Endothelial cell (in vitro differentiated cells): ENCODE data around the gene DPP10. TPM values are rescaled to one million over a fixed set of nuclear protein-coding genes. Genes with fewer than 3 reads are reported as not detected.

Experiments
- DNase-seq: peaks from one replicate; pipeline ENCODE4 v3.0.0; 2021; ENCODE audit warnings: low spot score
- H3K27ac Mint-ChIP-seq: one replicate; pipeline ENCODE4 v1.8.0; 2021; ENCODE audit warnings: mixed read lengths, inconsistent platforms; ENCODE audit not compliant: unreplicated experiment
- H3K27me3 Mint-ChIP-seq: one replicate; pipeline ENCODE4 v1.8.0; 2021; ENCODE audit warnings: mild to moderate bottlenecking, moderate library complexity, mixed read lengths, inconsistent platforms; ENCODE audit not compliant: unreplicated experiment
- H3K36me3 Mint-ChIP-seq: one replicate; pipeline ENCODE4 v1.8.0; 2021; ENCODE audit warnings: mild to moderate bottlenecking, low read depth, mixed read lengths, inconsistent platforms; ENCODE audit not compliant: unreplicated experiment
- H3K4me1 Mint-ChIP-seq: one replicate; pipeline ENCODE4 v1.8.0; 2021; ENCODE audit warnings: mild to moderate bottlenecking, mixed read lengths, inconsistent platforms; ENCODE audit not compliant: unreplicated experiment
- H3K4me3 Mint-ChIP-seq: one replicate; pipeline ENCODE4 v1.8.0; 2021; ENCODE audit warnings: mild to moderate bottlenecking, mixed read lengths, inconsistent platforms; ENCODE audit not compliant: unreplicated experiment
- H3K9me3 Mint-ChIP-seq: one replicate; pipeline ENCODE4 v1.8.0; 2021; ENCODE audit warnings: mixed read lengths, inconsistent platforms; ENCODE audit not compliant: unreplicated experiment
- CTCF ChIP-seq: fragments of 200-600 bp; sonication (generic); IDR thresholded peaks from one replicate; pipeline ENCODE4 v1.5.0; 2021; ENCODE audit warnings: antibody characterized with exemption; ENCODE audit not compliant: unreplicated experiment
- total RNA-seq: library from RNA; stranded (reverse); fragmentation: NEBNext Ultra II Directional; extraction: Animal tissue kit (Norgen Biotek cat#: 25700); gene quantifications from one replicate; pipeline ENCODE4 v1.2.1, GENCODE V29; 2021; ENCODE audit not compliant: unreplicated experiment

Gene DPP10
- total RNA-seq, 1 donor from 2014 or later: 3.3 TPM

- Mint-ChIP-seq H3K4me1 (no peaks in the 10 kb centered on the region), H3K36me3 (no peaks in the 10 kb centered on the region)
Measured at GRCh38 chr2:115848192-115848591, 1405.8 kb downstream of the DPP10 start.

GRCh38 chr2:115867024-115867423 lies 1424.6 kb downstream of the DPP10 start:
- Mint-ChIP-seq H3K36me3 (no peaks in the 10 kb centered on the region), H3K4me1 (no peaks in the 10 kb centered on the region), H3K4me3 (no peak overlapping the region), H3K27ac (no peak overlapping the region), H3K27me3 (no peaks in the 10 kb centered on the region), H3K9me3 (no peaks in the 10 kb centered on the region)
- no peak for TF ChIP-seq CTCF
- no peak for DNase-seq

More at GRCh38 chr2:115848192-115848591, 1405.8 kb downstream of the DPP10 start:
- TF ChIP-seq CTCF: no peak
- DNase-seq: no peak
- Mint-ChIP-seq H3K9me3 (no peaks in the 10 kb centered on the region), H3K27me3 (no peaks in the 10 kb centered on the region), H3K27ac (no peak overlapping the region), H3K4me3 (no peak overlapping the region)

- H3K27ac Mint-ChIP-seq: no peak overlapping the region
- no peak for TF ChIP-seq CTCF
- DNase-seq: no peak
Measured at GRCh38 chr2:115874427-115874826, 1432.0 kb downstream of the DPP10 start.

GRCh38 chr2:115880558-115880957 lies 1438.1 kb downstream of the DPP10 start:
- no peaks in the 10 kb centered on the region for H3K27me3 Mint-ChIP-seq
- H3K4me3 Mint-ChIP-seq: no peak overlapping the region
- H3K9me3 Mint-ChIP-seq: no peaks in the 10 kb centered on the region
- no peak overlapping the region for H3K27ac Mint-ChIP-seq
- DNase-seq: no peak
- no peaks in the 10 kb centered on the region for H3K4me1 Mint-ChIP-seq
- TF ChIP-seq CTCF: peak; percentile 65
- H3K36me3 Mint-ChIP-seq: no peaks in the 10 kb centered on the region

More at GRCh38 chr2:115874427-115874826, 1432.0 kb downstream of the DPP10 start:
- Mint-ChIP-seq H3K4me1 (no peaks in the 10 kb centered on the region), H3K36me3 (no peaks in the 10 kb centered on the region), H3K27me3 (no peaks in the 10 kb centered on the region), H3K9me3 (no peaks in the 10 kb centered on the region), H3K4me3 (no peak overlapping the region)

GRCh38 chr2:115887209-115887776 lies 1444.9 kb downstream of the DPP10 start:
- Mint-ChIP-seq H3K4me3 (no peak overlapping the region), H3K9me3 (peaks cover 2% of the 10 kb centered on the region), H3K36me3 (no peaks in the 10 kb centered on the region), H3K4me1 (no peaks in the 10 kb centered on the region), H3K27me3 (no peaks in the 10 kb centered on the region), H3K27ac (no peak overlapping the region)
- TF ChIP-seq CTCF: no peak
- DNase-seq: no peak
